22Rv1 (cell line): Measurements from ENCODE around the gene PLD4.
"Not testable (repeated sequence)": the region's sequence is repeated elsewhere in the genome, so short reads cannot be mapped to it uniquely, and the experiment has no call there.

Experiments used
- ZFX ChIP-seq: fragments of 450-650 bp; IDR thresholded peaks from 2 replicates; pipeline ENCODE4 v1.6.1; 2017; ENCODE audit warnings: antibody characterized with exemption, borderline replicate concordance
- TF ChIP-seq, protein P1 (sequence below): fragments of 450-650 bp; IDR thresholded peaks from 2 replicates; pipeline ENCODE4 v1.5.1; 2017; ENCODE audit warnings: mild to moderate bottlenecking

DNA sequence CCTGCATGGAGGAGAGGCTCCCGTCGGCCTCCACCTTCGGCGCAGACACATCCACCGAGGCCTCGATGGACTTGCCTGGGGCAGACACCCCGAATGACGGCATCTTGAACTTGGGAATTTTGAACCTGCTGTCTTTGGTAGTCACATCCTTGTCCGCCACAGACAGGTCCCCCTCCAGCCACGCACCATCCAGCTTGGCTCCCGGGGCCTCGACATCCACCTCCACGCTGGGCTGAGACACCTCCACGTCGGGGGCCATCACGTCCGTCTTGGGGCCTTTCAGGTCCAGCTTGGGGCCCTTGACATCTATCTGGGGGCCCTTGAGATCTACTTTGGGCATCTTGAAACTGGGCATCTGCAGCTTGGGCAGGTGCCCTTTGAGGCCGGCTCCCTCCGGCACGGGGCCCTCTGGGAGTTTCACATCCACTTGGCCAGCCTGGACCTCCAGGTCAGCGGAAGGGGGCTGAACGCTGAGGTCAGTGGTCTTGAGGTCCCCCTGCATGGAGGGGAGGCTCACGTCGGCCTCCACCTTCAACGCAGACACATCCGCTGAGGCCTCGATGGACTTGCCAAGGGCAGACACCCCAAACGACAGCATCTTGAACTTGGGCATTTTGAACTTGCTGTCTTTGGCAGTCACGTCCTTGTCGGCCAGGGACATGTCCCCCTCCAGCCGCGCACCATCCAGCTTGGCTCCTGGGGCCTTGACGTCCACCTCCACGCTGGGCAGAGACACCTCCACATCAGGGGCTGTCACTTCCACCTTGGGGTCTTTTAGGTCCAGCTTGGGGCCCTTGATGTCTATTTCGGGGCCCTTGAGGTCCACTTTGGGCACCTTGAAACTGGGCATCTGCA is 23.4 kb downstream of the PLD4 start:
- TF ChIP-seq, protein P1, sequence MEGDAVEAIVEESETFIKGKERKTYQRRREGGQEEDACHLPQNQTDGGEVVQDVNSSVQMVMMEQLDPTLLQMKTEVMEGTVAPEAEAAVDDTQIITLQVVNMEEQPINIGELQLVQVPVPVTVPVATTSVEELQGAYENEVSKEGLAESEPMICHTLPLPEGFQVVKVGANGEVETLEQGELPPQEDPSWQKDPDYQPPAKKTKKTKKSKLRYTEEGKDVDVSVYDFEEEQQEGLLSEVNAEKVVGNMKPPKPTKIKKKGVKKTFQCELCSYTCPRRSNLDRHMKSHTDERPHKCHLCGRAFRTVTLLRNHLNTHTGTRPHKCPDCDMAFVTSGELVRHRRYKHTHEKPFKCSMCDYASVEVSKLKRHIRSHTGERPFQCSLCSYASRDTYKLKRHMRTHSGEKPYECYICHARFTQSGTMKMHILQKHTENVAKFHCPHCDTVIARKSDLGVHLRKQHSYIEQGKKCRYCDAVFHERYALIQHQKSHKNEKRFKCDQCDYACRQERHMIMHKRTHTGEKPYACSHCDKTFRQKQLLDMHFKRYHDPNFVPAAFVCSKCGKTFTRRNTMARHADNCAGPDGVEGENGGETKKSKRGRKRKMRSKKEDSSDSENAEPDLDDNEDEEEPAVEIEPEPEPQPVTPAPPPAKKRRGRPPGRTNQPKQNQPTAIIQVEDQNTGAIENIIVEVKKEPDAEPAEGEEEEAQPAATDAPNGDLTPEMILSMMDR: not testable (repeated sequence)
- not testable (repeated sequence) for TF ChIP-seq ZFX
